Measurements from ENCODE around the gene SAMD7. TPM values are rescaled to one million over a fixed set of nuclear protein-coding genes. Genes with fewer than 3 reads are reported as not detected.

Gene SAMD7
- total and polyA plus RNA-seq, 2 of the 13 experiments (the other 11 are each of a cell fraction or from before 2014, with no cell fraction given) = not detected

DNA sequence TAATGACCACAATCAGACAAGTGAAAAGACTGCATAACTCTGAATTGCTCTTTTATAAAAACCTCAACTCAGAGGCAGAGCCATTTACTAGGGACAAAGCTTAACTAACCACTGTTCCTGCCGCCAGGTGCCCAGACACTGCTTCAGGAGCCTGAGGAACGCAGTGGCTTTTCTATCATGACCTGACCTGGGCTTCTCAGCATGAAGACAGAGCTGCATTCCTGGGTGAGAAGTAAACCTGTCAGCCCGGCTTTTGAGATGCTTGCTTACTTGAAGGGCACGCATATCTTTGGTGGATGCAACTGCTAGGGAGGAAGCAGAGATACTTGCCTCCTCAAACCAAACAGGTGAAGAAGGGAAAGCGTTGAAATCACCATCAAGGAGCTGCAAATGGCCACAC, 49.5 kb upstream of the SAMD7 start (continued):
- TF ChIP-seq NCOA1 (CRISPR knock-in tag; IDR thresholded peaks at IDR 0.05) (no peak), KDM6A (CRISPR knock-in tag; IDR thresholded peaks at IDR 0.05; ENCODE audit: low read depth) (no peak)

DNA sequence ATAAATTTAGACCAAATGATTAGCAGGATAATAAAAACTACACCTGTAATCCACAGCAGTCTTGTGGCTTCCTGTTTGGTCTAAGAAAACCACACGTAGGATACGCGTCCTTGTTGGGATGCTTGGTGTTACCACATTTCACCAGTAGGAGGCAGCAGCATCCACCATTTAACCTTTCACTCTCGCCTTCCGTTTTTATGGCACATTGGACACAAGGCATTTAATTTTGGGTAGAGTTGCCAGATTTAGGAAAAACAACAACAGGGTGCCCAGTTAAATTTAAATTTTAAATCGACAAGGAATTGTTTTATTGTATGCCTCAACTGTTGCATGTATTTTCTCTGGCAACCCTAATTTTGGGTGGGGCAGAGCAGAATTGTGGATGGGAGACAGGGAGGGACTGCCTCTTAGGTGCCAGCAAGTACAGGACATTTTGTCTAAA, 47.9 kb upstream of the SAMD7 start:
- no peaks in the 10 kb centered on the region for H3K79me2 ChIP-seq (ENCODE audit: insufficient read depth, low read length)
- BruUV-seq (replicated peaks) = no TSS peak
- intact Hi-C loops (cut with micrococcal nuclease; ENCODE audit: unreplicated experiment) = loop anchor here (1.0 to 5.0 kb wide), 4 partner anchors 101 to 191 kb away; partner anchors contain the start of genes GPR160 and SEC62
- H3K27ac ChIP-seq (ENCODE audit: extremely low read length, insufficient read depth, low read length) = no peak overlapping the region
- peak overlapping the region; percentile 4; the same call in 1 of the 2 replicates for H3K4me2 ChIP-seq (ENCODE audit: low read depth, low read length)
- ATAC-seq (peak; percentile 82), DNase-seq (ENCODE audit: low spot score) (peak; percentile 55), FAIRE-seq (peak; percentile 96)
- H3K9me3 ChIP-seq (ENCODE audit: low read length) = no peaks in the 10 kb centered on the region
- H3K27me3 ChIP-seq (ENCODE audit: control insufficient read depth in 1 of 2, insufficient read depth in 2 of 2, low read length in 2 of 2) = no peaks in the 10 kb centered on the region
- in situ Hi-C loops (cut with HindIII; ENCODE audit: extremely low pct_ligation_motif_present, low pct_unique_long_range_greater_than_20kb) = loop anchor here (10.0 kb wide), 1 partner anchor 171 kb away; the partner anchor contains the start of gene GPR160
- peak; percentile 64 for TF ChIP-seq RAD21 (CRISPR knock-in tag; IDR thresholded peaks at IDR 0.05)
- peak; percentile 68; the same call in 1 of the 2 replicates for TF ChIP-seq SMC3 (IDR thresholded peaks at IDR 0.05; ENCODE audit: low read length)
- TF ChIP-seq, protein P1, sequence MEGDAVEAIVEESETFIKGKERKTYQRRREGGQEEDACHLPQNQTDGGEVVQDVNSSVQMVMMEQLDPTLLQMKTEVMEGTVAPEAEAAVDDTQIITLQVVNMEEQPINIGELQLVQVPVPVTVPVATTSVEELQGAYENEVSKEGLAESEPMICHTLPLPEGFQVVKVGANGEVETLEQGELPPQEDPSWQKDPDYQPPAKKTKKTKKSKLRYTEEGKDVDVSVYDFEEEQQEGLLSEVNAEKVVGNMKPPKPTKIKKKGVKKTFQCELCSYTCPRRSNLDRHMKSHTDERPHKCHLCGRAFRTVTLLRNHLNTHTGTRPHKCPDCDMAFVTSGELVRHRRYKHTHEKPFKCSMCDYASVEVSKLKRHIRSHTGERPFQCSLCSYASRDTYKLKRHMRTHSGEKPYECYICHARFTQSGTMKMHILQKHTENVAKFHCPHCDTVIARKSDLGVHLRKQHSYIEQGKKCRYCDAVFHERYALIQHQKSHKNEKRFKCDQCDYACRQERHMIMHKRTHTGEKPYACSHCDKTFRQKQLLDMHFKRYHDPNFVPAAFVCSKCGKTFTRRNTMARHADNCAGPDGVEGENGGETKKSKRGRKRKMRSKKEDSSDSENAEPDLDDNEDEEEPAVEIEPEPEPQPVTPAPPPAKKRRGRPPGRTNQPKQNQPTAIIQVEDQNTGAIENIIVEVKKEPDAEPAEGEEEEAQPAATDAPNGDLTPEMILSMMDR (CRISPR knock-in tag; IDR thresholded peaks at IDR 0.05) = peak; percentile 89
- TF ChIP-seq, protein P2, sequence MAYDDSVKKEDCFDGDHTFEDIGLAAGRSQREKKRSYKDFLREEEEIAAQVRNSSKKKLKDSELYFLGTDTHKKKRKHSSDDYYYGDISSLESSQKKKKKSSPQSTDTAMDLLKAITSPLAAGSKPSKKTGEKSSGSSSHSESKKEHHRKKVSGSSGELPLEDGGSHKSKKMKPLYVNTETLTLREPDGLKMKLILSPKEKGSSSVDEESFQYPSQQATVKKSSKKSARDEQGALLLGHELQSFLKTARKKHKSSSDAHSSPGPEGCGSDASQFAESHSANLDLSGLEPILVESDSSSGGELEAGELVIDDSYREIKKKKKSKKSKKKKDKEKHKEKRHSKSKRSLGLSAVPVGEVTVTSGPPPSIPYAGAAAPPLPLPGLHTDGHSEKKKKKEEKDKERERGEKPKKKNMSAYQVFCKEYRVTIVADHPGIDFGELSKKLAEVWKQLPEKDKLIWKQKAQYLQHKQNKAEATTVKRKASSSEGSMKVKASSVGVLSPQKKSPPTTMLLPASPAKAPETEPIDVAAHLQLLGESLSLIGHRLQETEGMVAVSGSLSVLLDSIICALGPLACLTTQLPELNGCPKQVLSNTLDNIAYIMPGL (CRISPR knock-in tag; IDR thresholded peaks at IDR 0.05; ENCODE audit: borderline replicate concordance in 1 of 2, low read depth in 1 of 2) = 0 out of 4 replicates have a peak, but pooled peaks of 1 of the 2 experiments have one; percentile 22
- TF ChIP-seq, protein P3, sequence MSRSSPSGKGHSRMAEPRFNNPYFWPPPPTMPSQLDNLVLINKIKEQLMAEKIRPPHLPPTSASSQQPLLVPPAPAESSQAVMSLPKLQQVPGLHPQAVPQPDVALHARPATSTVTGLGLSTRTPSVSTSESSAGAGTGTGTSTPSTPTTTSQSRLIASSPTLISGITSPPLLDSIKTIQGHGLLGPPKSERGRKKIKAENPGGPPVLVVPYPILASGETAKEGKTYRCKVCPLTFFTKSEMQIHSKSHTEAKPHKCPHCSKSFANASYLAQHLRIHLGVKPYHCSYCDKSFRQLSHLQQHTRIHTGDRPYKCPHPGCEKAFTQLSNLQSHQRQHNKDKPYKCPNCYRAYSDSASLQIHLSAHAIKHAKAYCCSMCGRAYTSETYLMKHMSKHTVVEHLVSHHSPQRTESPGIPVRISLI (CRISPR knock-in tag; IDR thresholded peaks at IDR 0.05; ENCODE audit: borderline replicate concordance) = no peak
- TF ChIP-seq SAP130 (CRISPR knock-in tag; IDR thresholded peaks at IDR 0.05; ENCODE audit: low read depth) = no peak
- peak; percentile 93 for TF ChIP-seq STAG1 (CRISPR knock-in tag; IDR thresholded peaks at IDR 0.05)
- TF ChIP-seq ELF3 (CRISPR knock-in tag; IDR thresholded peaks at IDR 0.05) = 0 out of 2 replicates have a peak, but pooled peaks have one; percentile 14
- 0 out of 4 replicates have a peak, but pooled peaks of 1 of the 2 experiments have one; percentile 32 for TF ChIP-seq KLF16 (CRISPR knock-in tag; IDR thresholded peaks at IDR 0.05)
- TF ChIP-seq FOXA3 (CRISPR knock-in tag; IDR thresholded peaks at IDR 0.05) = 0 out of 2 replicates have a peak, but pooled peaks have one; percentile 32
- TF ChIP-seq SMAD1 (CRISPR knock-in tag; IDR thresholded peaks at IDR 0.05; ENCODE audit: borderline replicate concordance, low read depth) = no peak
- 0 out of 2 replicates have a peak, but pooled peaks have one; percentile 31 for TF ChIP-seq MED1 (CRISPR knock-in tag; IDR thresholded peaks at IDR 0.05)
- H3K4me3 ChIP-seq (replicated peaks in 1 of 3; ENCODE audit: insufficient read depth in 1 of 3, low read depth in 2 of 3, low read length in 3 of 3) = no peak overlapping the region
- POLR2A ChIA-PET = no interaction called here
- no peaks in the 10 kb centered on the region for H3K36me3 ChIP-seq (replicated peaks in 1 of 2; ENCODE audit: control insufficient read depth in 1 of 2, insufficient read depth in 2 of 2, low read length in 2 of 2)
- CTCF ChIA-PET (ENCODE audit: low intra/inter-chr PET ratio, low total read pairs) = interaction anchor here (1.2 to 1.4 kb wide), 2 partner anchors 174 to 191 kb away, joined by 6 to 7 read pairs; partner anchors contain the start of gene GPR160
- under 1% methylated on average over 6 of the region's 6 CpGs for WGBS (ENCODE audit: low lambda C conversion rate)
- H2AFZ ChIP-seq (ENCODE audit: low read length) = no peak overlapping the region
- no peak overlapping the region for H3K9ac ChIP-seq (ENCODE audit: insufficient read depth, low read depth, low read length)
- H3K4me1 ChIP-seq (ENCODE audit: insufficient read depth, low read length) = no peaks in the 10 kb centered on the region
- H4K20me1 ChIP-seq (ENCODE audit: insufficient read depth, low read length) = no peaks in the 10 kb centered on the region
